Measurements from ENCODE around the gene GPD2.
"Not testable (repeated sequence)": the region's sequence is repeated elsewhere in the genome, so short reads cannot be mapped to it uniquely, and the experiment has no call there.

The GPD2 gene

DNA sequence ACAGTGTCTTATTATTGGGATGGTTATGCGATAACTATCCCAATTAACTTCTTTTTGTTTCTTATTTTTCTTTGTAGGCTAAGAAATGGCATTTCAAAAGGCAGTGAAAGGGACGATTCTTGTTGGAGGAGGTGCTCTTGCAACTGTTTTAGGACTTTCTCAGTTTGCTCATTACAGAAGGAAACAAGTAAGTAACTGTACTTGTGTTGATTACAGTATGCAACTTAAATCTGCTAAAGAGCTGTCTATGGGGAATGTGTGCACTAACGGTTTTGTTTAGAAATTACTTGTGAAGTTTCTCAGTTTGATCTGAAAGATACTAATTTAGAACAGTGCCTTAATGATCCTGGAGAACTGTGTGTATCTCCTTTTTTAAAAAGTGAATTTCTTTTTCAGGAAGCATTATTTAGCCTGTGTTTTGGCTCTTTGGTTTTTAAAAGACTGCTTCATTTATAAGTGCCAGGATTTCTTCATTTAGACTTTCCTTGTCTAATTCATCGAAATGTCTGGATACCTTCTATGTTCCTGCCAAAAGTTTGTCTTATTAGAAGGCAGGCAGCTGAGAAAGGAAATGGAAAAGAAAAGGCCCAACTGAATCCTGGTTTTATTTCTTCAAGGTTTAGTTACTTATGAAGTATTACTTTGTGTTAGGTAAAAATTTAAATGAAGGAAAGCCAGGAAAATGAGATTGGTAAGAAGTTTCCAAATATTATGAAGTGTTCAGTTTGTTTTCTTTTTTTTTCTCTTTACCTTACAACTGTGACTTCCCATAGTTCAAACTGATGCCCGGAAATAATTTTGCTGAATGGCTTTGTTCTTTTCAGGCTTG lies 40.1 kb downstream of the GPD2 start:
- DNase-seq (ENCODE audit: low spot score), result no peak

DNA sequence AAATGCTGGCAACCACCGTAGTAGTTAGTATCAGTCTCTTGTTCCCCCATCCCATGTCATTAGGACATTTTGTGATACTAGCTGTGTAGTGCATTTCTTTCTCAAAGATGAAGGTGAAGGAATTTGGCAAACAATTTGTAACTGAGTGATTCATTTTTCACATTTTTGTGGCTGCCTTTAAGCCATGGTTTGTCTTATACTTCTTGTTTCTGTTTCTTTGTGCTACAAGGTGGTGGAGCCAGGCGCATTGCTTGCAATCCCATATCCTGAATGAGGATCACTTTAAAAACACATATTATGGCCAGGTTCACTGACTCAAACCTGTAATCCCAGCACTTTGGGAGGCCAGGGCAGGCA lies 40.6 kb downstream of the GPD2 start:
- DNase-seq (ENCODE audit: low spot score), result peak; percentile 27

DNA sequence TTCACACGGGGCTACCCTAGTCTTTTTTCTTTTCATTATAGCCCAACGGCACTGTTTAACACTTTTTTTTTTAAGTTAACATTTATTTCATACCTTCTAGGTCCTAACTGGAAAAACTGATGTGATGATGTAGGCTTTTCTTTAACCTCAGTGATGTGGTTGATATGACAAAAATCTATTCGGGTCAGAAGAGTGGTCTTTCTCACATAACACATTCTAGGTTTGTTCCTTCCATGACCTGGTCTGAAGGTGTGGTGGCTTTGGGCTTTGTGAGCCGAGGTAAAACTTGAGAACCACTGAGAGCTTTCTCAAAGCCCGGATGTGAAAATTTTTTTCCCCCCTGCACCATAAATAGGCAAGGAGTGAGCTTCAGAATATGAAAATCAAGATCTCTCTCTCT lies 44.2 kb downstream of the GPD2 start:
- DNase-seq (ENCODE audit: low spot score), result no peak

DNA sequence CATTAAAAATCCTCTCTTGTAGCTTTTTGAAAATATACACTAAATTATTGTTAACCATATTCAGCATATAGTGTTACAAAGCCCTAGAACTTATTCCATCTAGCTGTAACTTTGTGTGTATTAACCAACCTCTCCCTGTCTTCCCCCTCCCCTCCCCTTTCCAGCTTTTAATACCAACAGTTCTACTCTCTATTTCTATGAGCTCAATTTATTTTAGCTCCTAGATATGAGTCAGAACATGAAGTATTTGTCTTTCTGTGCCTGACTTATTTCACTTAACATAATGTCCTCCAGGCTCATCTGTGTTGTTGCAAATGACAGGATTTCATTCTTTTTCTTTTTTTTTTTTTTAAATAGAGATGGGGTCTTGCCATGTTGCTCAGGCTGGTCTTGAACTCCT lies 45.1 kb downstream of the GPD2 start:
- DNase-seq (ENCODE audit: low spot score), result no peak

DNA sequence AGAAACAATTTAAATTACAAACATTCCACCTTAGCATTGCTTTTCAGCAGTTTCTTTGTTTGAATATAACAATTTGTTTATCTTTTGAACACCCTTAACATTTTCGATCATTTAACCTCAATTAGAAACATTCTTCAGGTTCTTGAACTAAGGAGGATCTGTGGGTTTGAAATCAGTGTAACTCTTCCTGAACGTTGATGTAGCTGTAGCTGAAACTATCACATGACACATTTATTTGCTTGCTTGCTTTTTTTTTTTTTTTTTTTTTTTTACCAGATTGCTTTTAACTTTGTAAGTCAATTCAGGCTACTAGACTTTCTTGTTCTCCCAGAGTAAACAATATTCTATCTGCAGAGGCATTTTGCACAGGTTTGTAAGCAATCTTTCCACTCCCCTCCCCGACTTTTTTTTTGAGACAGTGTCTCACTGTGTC lies 47.6 kb downstream of the GPD2 start:
- no peak for DNase-seq (ENCODE audit: low spot score)

DNA sequence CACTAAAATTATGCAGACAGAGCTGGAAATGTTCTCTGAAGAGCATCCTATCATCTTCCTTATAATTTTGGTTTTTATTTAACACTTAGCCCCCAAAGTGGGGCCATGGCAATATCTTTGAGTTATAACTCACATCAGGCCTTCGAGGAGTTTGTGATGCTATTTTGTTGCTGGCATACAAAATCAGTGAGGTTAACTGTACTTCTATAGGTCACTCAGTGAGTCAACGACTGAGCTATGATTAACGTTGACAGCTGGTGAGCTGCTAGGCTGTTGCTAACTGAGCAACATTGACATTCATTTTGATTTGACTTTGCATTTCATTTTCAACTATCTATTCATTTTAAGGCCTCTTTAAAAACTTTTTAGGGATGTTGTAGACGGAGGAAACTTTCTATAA lies 50.0 kb downstream of the GPD2 start:
- no peak for DNase-seq (ENCODE audit: low spot score)

DNA sequence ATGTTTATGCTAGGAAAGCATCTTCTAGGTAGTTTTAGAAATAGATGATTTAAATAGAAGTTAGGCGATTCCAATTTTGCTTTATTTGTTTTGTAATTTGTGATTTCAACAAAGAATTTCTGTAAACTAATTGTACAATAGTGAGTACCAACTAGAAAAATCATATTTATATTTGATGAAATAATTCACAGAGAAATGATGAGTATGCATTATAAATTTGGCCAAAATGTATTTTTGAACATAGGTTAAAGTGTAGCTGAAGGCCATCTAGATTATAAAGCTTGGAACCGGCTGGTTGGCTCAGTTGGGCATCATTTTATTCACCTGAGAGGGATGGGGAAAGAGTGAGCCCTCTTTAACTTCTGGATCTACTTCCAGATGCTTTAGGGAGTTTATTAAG lies 50.4 kb downstream of the GPD2 start:
- no peak for DNase-seq (ENCODE audit: low spot score)

DNA sequence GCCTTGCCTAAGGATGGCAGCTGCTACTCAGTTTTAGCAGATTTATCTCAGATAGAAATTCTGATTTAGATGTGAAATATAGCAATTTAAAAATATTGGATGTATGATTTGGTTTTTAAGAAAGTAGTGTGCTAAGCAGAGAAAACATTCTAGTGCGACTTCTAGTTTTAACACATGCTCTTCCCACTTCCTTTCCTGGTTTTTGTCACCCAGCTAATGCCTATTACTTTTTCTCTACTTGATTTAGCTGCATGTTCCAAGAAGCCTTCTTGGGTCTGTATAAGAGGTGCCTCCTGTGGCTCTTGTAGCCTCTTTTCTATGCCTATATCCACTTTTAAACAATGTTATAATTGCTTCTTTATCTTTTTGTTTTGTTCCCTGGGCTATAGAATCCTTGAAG lies 53.0 kb downstream of the GPD2 start:
- no peak for DNase-seq (ENCODE audit: low spot score)

DNA sequence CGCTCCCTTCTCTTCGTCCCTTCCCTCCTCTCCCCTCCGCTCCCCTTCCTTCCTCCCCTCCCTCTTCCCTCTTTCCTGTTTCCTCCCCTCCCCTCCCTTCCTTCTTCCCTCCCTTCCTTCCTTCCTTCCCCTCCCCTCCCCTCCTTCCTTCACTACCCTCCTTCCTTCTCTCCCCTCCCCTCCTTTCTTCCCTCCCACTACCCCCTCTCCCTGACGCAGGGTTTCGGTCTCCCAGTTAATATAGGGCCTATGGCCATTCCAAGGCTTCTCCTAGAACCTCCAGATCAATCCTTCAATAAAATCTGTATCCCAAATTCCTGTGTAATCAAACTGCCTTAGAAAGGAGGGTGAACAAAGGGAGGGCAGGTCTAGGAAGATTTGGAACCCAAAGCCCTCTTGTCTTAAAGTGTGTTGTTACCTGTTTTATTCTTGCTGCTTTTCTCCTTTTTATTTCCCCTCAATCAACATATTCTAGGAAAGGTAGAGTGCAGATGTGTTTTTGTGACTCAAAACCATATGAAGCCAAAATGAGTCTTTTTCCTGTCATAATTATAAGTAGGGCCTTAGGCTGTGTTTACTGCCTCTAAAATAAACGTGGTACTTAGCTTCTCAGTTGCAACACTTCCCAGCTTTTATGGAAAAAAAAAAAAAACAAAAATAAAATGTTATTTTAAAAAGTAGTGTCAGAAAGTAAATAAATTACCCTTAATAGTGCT lies 53.7 kb downstream of the GPD2 start:
- DNase-seq (ENCODE audit: low spot score), result no peak

DNA sequence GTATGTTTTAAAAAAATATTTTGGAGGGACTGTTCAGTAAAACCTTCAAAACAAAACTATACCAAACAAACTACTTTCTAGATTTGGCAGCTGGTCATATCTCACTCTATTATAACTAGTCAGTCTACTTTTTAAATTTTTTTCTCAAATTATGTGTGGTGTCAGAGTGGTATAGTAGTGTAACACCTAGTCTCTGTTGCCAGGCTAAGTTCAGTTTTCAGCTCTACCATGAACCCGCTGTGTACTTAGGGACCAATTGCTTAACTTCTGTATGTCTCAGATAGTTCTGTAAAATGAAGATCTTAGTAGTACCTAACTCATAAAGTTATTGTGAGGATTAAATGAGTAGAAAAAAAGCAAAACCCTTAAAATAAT lies 54.3 kb downstream of the GPD2 start:
- no peak for DNase-seq (ENCODE audit: low spot score)

DNA sequence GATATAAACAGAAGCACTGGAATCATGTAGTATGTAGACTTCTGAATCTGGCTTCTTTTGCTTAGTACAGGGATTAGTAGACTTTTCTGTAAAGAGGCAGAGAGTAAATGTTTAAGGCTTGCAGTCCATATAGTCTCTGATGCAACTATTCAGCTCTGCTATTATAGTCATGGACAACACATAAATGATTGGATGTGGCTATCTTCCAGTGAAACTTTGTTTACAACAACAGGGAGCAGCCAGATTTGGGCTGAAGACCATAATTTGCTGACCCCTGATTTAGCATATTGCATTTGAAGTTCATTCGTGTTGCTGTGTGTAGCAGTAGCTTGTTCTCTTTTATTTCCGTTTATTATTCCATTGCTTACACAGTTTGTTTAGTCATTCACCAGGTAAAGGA lies 55.0 kb downstream of the GPD2 start:
- DNase-seq (ENCODE audit: low spot score), result no peak

DNA sequence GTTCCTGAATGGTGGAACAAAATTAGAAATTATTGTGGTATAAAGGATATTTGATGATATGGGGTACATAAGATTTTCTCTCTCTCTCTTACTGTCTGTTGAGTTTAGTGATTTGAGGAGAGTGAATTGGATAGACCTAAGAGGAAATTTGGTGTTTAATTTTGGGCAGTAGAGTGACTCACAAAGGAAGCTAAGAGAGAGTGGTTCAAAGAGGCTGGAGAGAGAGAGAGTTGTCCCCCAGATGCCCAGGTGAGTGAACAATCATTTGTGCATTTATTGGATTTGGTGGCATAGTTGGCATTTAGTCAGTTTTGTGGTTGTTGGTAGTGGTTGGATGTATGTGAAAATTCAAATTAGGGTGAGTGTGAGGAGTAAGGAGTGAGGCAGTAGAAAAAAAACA lies 56.8 kb downstream of the GPD2 start:
- no peak for DNase-seq (ENCODE audit: low spot score)

DNA sequence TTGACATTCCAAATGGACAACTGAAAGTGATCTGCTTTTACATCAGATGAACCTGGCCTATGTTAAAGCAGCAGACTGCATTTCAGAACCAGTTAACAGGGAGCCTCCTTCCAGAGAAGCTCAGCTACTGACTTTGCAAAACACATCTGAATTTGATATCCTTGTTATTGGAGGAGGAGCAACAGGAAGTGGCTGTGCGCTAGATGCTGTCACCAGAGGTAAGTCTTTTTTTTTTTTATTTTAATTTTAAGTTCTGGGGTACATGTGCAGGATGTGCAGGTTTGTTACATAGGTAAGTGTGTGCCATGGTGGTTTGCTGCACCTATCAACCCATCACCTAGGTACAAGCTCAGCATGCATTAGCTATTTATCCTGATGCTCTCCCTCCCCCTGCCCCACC lies 59.8 kb downstream of the GPD2 start:
- not testable (repeated sequence) for DNase-seq (ENCODE audit: low spot score)

DNA sequence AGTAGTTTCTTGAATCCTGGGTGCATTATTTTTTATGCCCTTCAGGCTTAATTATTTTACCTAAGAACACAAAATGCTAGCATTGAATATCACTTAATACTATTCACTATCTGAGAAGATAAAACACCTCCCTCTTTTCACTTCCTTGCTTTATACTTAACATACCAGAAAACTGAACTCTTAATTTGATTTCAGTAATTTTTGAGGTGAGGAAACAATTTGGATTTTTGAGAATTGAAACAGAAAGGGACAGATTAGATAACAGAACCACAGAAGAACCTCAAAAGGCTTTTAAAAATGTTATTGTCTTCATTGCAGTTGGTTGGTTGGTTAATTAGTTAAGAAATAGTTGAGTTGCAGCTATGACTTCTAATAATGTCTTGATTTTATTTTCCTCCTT lies 69.5 kb downstream of the GPD2 start:
- DNase-seq (ENCODE audit: low spot score), result no peak

DNA sequence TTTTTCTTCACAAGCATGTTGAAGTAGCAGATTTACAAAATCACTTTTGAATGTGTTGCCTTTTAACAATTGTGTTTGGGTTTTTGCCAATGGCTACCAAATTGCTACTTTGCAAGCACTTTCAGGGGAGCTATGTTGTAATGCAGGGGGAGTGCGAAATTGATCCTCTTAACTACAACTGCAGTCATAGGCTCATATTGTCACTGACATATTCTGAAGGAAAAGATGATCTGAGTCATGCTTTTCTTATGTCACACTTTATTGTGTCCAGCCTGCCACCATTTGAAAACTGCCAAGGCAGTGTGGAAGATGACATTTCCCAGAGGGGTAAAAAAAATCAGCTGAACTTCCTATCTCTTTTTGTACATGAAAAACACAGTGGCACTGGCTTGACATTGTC lies 74.9 kb downstream of the GPD2 start:
- no peak for DNase-seq (ENCODE audit: low spot score)

DNA sequence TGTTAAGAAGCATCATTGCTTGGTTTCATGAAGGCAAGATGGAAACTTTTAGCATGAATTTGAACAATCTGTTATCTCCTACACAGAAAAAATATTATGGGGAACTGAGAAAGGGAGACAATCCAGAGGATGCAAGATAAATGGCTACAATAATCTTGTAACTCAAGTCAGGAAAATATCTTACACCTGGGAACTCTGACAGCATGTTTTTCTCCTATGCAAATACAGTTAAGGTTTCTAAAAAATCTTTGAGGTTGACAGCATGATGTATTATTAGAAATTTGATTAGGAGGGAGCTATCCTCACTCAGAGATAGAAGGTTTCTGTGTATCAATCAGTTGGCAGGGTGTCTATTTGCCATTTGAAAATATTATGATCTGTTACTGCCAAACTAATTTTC lies 75.6 kb downstream of the GPD2 start:
- DNase-seq (ENCODE audit: low spot score), result no peak

DNA sequence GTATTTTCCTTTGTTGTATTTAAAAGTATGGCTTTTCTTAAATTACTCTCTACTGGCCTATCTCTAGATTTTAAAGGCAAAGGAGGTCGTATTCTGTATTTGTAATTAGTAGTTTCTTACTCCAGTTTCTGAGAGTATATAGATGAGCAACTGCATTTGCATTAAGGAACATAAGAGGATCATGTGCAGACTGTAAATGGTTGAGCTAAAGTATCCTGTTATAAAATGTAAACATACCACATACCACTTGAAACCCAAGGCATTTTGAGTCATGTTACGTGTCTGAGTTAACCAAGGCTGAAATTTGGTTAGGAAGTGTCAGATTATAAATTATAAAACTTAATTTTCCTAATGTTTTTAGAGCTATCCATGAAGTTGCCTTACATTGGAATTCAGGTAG lies 76.3 kb downstream of the GPD2 start:
- DNase-seq (ENCODE audit: low spot score), result no peak

DNA sequence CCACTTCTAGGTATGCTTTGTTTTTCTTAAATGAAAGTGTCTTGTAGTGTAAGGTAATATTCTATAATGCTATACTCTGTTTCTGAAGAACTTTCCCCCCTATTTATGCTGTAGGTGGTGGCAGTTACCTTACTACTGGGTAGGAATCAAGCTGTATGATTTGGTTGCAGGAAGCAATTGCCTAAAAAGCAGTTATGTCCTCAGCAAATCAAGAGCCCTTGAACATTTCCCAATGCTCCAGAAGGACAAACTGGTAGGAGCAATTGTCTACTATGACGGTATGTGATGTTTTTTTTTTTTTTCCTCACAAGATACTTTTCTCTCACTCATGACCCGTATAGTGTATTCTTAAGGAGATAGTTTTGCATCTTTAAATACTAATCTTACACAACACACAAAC lies 77.0 kb downstream of the GPD2 start:
- no peak for DNase-seq (ENCODE audit: low spot score)

DNA sequence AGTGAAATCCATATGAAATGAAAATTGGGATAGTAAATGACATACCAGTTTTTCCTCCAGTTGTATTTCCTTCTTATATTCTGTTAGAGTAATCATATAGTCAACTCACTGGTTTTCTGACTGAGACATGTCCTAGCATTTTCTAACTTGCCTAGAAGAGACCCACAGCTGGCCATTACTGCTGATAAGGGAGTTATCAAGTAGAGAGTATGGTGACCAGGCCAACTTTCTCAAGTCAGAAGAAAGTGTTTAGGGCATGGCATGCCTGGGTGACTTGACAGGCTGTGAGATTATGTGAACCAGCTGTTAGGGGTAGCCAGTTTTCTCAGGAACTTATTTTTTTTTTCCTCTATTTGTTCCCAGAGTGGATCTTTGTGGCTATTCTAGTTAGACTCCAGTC lies 81.2 kb downstream of the GPD2 start:
- no peak for DNase-seq (ENCODE audit: low spot score)

DNA sequence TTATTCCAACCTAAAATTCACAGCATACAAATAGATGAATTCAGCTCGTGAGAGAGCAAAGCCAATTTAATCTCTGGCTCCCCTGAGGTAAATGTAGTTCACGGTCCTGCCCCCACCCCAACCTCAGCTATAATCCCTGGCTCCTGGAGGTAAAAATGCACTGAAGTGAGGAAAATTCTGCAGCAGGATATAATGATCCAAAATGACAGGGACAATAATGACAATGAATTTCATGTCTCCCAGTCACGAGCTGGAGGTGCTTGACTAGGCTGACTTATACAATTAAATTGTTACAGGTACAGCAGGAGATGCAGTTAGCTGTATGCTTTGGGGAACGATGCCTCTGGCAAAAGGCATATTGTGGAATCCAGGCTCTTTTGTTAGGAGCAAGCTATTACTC lies 82.0 kb downstream of the GPD2 start:
- DNase-seq (ENCODE audit: low spot score), result no peak

DNA sequence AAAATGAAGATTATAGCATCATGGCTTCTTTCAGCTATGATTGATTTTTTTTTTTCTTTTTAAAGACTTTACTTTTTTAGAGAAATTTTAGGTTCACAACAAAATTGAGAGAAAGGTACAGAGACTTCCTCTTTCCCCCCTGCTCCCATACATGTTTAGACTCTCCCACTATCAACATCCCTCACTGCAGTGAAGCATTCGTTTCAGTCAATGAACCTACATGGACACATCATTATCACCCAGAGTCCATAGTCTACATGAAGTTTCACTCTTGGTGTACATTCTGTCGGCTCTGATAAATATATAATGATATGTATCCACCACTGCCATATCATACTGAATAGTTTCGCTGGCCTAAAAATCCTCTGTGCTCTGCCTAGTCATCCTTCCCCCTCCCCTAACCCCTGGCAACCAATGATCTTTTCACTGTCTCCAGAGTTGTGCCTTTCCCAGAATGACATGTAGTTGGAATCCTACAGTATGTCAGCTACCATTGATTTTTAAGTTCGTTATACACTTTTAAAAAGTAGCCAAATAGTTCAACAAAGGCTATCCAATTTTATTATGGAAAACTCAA lies 86.8 kb downstream of the GPD2 start:
- no peak for DNase-seq (ENCODE audit: low spot score)

DNA sequence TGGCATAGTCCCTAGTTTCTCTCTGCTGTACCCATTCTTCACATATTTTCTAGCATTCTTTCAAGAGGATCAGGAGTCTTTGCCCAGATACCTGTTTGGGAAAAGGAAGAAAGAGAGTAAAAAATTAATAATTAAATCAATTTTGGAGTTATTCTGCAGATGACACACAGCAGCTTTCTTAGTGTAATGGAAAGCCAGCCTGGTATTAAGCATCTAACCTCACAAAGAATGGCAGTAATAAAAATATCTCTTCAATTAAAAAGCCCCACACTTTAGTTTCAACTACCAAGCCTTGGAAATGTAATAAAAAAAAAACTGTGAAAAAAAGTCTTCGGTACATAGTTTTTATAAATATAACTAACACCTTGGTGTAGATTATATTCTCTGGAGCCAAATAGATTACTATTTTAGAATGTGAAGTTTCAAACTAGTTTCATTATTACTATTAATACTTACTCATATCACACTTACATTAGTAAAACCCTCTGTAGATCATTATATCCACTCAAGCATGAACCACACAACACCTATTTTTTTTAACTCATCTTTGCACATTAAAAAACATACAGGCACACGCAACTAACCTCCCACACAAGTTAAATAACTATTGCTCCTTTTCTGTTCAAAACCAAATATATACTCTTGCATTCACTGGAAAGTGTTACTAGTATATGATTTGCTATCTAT lies 90.9 kb downstream of the GPD2 start:
- DNase-seq (ENCODE audit: low spot score), result no peak

DNA sequence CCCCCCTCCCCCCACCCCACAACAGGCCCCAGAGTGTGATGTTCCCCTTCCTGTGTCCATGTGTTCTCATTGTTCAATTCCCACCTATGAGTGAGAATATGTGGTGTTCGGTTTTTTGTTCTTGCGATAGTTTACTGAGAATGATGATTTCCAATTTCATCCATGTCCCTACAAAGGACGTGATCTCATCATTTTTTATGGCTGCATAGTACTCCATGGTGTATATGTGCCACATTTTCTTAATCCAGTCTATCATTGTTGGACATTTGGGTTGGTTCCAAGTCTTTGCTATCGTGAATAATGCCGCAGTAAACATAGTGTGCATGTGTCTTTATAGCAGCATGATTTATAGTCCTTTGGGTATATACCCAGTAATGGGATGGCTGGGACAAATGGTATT lies 92.4 kb downstream of the GPD2 start:
- DNase-seq (ENCODE audit: low spot score), result not testable (repeated sequence)
